GM10266 (cell line): Measurements from ENCODE around the gene ST3GAL4.

Source experiments
- DNase-seq: peaks from one replicate; pipeline ENCODE4 v3.0.0; 2012; ENCODE audit errors: extremely low spot score
- TF ChIP-seq, protein P1 (sequence below): IDR thresholded peaks from 2 replicates; pipeline ENCODE4 v1.5.1; 2012; ENCODE audit warnings: mild to moderate bottlenecking, low read depth; ENCODE audit not compliant: control insufficient read depth, insufficient read depth; ENCODE audit errors: missing control alignments

Gene ST3GAL4

DNA sequence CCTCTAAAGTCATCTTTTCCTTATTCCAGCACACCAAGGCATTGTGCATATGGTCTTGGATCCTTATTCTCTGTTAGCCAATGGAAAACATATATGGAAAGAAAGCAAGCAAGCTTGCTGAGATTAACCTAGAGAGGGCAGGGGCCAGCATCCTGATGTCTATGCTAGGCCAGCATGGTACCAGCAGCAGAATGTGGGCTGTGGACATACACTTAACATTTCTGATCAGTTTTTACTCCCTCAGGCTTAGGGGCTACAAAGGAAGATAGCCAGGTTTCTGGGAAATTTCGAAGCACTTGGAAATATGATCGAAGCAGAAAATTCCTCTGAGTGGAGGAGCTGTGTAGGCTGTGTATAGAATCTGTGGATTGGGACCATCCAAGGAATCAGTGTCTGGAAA is 67.0 kb downstream of the ST3GAL4 start:
- TF ChIP-seq, protein P1, sequence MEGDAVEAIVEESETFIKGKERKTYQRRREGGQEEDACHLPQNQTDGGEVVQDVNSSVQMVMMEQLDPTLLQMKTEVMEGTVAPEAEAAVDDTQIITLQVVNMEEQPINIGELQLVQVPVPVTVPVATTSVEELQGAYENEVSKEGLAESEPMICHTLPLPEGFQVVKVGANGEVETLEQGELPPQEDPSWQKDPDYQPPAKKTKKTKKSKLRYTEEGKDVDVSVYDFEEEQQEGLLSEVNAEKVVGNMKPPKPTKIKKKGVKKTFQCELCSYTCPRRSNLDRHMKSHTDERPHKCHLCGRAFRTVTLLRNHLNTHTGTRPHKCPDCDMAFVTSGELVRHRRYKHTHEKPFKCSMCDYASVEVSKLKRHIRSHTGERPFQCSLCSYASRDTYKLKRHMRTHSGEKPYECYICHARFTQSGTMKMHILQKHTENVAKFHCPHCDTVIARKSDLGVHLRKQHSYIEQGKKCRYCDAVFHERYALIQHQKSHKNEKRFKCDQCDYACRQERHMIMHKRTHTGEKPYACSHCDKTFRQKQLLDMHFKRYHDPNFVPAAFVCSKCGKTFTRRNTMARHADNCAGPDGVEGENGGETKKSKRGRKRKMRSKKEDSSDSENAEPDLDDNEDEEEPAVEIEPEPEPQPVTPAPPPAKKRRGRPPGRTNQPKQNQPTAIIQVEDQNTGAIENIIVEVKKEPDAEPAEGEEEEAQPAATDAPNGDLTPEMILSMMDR: no peak
- DNase-seq: no peak

DNA sequence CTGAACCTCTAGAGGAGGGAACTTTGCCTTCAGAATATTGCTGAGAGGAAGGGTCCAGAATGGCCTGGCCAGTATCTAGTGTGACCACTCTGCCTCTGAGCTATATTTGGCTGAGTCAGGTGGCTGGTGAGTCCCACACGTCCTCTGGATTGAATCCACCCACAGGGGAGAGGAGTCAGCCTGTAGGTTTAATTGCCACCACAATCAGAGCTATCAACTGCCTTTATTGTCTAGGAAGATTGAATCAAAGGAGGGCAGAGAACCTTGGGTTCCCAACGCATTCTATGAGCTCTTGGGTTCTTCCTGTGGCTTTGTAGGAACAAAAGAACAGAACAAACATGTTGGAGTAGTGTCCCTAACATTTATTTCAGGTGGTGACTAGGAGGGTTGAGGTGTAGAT is 67.7 kb downstream of the ST3GAL4 start:
- DNase-seq: no peak
- TF ChIP-seq, protein P1: no peak

DNA sequence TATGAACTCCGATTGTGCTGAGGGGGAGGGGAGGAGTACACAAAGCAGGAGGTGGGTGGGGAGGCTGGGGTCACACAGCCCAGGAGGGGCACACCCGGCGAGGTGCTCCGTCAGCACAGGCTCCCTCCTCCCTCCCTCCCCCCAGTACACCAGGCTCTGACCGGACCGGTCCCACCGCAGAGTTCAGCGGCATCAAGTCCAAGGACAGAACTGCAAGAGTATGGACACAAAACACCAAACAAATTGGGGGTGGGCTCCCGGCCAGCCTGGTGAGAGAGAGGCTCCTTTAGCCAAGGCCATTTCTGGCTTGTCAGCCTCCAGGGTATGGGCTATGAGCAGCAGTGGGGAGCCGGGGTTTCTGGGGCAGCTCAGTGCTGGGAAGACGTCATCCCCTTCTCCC is 68.3 kb downstream of the ST3GAL4 start:
- TF ChIP-seq, protein P1: no peak
- DNase-seq: no peak

DNA sequence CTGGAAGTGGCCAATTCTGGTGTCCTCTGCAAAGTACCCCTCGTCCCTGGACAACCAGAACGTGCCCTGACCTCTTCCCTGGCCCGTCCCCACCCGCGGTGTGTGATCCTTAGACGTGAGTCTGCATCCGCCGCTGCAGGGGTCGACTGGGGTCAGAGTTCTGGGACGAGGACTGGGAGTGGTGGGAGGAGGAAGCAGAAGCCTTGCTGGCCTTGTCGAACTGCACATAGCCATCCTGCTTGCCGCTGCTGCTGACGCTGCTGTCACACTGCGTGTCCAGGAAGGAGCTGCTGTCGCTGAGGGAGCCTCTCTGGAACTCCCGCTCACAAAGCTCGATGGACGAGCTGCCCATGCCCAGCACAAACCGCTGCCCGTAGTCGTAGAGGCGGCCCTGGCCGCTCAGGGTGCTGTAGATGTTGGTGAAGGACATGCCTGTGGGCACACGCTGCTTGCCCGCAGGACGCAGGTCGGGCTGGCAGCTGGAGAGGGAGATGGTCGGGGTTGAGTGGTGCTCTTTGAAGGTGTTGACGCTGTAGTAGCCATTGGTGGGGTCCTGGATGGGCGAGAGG is 69.1 kb downstream of the ST3GAL4 start:
- no peak for DNase-seq

DNA sequence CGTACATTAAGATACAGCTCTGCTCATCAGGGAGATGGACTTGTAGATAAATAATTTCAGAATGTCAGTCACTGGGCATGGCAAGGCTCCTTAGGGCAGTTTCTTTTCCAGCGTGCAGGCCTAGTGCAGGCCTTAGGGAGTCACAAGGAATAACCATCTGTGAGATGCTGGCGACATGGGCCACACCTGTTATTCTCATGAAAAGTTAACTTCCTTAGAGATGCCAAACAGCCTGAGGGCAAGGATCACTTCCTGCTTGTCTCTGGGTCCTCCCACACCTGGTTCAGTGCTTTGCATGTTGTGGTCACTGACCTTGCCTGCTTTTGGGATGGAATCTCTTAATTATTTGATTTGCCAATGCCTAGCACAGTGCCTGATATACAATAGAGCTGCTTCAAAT is 70.6 kb downstream of the ST3GAL4 start:
- TF ChIP-seq, protein P1: no peak
- DNase-seq: no peak

More for the DNA sequence above, 69.1 kb downstream of the ST3GAL4 start:
- TF ChIP-seq, protein P1: no peak

DNA sequence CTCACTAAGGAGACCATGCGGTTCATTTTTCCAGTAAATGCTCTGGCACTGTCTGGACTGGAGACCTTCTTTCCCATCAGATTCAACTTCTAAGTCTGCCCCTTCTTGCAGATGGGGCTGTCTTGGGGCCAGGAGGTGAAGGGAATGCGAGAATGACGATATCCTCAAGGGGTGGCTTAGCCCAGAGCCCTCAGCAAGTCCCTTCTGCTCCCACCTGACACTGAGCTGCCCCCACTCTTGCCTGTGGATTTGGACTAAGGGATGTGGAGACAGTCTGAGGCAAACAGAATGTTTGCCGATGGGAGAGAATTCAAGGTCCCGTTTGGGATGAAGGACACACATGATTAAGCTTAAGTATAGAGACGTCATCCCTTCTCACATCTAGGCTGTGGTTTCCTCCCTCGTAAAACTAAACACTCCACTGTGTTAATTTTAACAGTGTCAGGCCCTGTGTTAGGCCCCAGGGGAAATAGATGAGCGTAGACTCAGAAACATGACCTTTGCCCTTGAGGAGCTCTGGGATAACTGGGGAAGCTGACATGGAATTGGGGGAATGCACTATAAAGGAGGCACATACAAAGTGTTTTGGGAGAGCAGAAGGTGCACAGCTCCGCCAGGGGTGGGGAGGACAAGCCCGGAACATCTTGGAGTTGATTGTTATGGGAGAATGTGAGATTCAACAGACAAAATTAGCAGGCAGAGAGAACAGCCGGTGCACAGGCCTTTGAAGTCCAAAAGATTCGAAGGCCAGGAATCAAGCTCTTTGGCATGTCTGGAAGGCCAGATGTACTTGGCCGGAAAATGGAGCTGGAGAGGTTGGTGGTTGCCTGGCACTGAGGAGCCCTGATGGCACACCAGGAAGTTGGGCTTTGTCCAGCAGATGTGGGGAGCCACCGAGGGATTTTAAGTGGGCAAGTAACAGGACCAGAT is 71.6 kb downstream of the ST3GAL4 start:
- no peak for DNase-seq
- TF ChIP-seq, protein P1: no peak
